GM19463 (cell line): ENCODE measurements around the gene ADAMTS16.

ENCODE experiments used
- ATAC-seq: cut with Tn5 transposase; IDR thresholded peaks from one replicate; pipeline ENCODE4 v1.9.1; 2021; ENCODE audit warnings: mild to moderate bottlenecking, moderate library complexity; ENCODE audit not compliant: unreplicated experiment

Gene ADAMTS16

DNA sequence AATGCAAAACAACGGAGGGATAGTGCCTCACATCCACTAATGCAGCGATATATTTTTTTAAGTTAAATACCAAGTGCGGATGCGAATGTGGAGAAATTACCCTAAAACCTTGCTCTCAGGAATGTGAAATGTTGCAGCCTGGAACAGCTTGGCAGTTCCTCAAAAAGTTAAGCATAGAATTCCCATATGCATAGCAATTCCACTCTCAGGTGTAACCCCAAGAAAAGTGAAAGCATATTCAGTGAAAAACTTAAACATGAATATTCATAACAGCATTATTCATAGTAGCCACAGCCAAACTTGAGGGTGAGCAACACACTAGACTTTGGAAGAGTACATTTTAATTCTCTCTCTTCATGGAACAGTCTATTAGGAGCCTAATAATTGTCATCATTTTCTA, 199.1 kb downstream of the ADAMTS16 start:
- no peak for ATAC-seq

DNA sequence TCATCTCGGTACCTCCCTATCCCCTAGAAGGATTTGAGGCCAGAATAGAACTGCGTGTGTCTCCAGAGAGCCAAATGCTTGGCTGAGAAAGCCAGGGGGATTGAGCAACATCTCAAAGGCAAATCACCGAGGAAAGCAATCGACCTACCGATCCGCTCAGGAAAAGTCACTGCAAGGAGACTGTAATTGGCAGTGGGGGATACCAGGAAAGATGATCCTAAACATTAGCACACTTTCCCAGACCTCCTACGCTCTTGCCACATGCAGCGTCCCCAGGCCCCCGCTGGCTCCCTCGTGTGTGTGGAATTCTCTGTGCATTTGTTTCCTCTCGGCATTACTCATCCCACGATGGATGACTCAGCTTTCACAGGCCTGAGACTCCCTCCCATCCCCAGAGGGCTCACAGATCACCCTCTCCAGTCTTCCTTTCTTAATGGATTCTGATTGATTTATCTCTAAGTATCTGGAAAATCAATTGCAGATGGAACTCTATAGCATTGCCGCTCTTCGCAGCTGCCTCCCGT, 200.1 kb downstream of the ADAMTS16 start:
- ATAC-seq: no peak

DNA sequence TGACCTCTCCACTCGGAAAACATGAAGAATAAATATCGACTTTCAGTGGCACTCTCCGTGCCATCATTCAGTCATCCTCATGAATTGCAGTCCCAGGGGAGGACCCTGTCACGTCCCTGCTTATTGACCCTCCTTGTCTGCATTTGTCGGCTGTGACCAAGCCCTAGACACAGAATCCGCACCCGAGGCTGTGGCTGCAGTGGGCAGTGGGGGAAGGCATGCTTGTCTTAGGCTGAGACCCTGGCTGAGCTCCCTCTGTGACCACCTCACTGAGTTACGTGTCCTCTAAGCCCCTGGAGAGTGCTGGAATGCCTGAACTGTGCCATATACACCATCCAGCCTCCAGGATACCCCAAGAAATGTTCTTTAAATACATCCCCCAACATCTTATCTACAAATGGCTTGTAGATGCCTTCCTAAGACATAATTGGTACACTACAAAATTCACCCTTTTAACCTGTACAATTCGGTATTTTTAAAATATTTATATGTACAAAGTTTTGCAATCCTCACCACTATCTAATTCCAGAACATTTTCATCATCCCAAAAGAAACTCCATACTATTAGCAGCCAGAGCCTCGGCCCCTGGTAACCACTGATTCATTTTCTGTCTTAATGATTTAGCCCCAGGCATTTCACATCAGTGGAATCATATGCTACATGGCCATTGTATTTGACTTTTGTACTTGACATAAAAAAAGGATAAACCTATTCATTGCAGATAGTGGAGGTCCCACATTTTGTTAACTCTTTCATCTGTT, 201.6 kb downstream of the ADAMTS16 start:
- ATAC-seq: no peak

DNA sequence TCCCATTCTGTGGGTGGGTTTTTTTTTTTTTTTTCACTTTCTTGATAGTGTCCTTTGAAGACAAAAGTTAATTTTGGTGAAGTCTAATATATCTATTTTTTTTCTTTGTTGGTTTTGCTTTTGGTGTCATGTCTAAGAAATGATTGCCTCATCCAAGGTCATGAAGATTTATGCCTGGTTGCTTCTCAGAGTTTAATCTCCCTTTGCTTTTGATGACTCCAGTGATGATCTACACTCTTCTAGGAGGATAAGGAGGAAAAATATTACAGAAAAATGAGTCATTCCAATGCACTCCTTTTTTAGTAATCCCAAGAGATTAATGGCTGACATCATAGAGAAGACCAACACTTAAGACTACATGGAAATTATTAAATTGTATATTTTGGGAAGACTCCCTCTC, 202.7 kb downstream of the ADAMTS16 start:
- no peak for ATAC-seq

DNA sequence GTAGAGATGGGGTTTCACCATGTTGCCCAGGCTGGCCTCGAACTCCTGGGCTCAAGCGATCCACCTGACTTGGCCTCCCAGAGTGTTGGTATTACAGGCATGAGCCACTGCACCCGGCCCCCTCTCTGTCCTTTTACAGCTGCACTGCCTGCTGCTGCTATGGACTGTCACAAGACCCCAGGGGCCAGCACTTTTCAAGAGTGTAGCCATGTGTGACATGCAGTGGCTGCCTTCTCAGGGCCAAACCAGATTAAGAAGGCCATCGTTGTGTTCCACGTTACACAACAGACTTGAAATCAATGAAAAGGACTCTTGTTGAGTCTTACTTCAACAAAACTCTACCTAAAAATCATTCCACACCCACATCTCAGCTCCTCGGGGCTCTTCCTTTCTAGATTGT, 203.4 kb downstream of the ADAMTS16 start:
- ATAC-seq: no peak

DNA sequence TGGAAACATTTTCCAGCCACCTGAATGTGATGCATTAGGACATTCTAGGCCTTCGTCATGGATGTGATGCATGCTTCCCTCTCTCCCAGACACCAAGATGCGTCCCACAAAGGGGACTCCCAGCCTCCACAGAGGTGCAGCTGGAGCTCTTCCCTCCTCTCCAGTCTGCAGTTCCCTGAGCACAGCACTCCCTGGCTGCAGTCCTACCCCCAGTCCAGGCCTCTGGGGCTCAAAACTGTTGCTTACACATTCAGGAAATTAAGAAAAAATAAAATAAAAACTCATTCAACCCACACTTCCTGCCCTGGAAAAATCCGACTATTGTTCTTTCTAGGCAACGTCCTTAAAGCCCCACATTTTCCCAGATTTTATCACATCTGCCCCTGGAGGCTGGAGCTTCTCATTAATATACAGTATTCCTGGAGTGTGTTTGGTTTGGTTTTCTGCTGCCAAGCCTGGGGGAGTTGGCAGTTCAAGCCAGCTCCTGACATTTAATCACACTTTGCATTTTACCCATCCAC, 204.0 kb downstream of the ADAMTS16 start:
- no peak for ATAC-seq

DNA sequence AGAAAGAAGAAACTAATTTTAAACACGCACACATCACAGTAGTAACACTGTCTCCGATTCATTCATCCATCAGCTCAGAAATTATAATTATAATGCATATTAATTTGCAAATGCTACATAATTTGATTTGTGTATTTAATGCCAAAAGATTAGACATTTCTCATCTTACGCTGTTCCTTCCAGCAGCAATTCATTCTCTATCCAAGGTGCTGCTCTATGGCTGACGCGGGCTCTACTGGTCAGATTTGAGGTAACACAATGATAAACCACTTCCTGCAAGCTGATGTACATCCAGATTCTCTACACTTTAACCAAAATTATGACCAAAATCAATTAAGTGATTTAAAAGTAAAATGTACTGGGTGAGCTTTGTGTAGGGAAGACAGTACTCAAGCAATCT, 204.5 kb downstream of the ADAMTS16 start:
- ATAC-seq: no peak

DNA sequence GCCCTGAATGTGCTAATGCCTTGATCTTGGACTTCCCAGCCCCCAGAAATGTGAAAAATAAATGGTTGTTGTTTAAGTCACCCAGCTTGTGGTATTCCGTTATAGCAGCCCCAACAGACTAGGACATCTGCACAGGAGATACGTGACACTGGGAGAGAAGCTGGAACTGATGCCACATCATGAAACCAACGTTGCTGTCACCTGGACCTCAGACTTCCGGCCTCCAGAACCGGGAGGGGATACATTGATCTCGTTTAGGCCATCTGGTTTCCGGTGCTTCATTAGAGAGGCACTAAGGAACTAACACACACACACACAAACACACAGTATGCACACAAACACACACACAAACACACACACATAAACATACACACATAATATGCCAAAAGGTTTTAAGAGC, 207.3 kb downstream of the ADAMTS16 start:
- ATAC-seq: no peak

DNA sequence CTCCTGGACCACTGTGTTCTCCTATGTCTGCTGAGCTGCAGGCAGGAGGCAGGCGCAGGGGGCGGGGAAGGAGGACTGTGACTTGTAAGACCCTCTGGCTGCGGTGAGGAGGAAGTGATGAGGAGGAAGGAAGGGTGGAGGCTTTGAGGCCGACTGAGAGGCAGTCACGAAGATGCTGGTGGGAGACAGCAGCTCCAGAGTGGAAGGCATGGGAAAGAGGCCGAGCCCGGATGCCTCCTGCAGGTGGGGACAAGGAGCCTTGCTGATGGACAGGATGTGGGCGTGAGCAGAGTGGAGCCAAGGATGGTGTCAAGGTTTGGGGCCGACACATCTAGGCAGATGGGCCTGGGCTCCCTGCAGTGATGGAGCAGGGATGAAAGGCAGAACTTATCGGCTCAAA, 208.0 kb downstream of the ADAMTS16 start:
- no peak for ATAC-seq

DNA sequence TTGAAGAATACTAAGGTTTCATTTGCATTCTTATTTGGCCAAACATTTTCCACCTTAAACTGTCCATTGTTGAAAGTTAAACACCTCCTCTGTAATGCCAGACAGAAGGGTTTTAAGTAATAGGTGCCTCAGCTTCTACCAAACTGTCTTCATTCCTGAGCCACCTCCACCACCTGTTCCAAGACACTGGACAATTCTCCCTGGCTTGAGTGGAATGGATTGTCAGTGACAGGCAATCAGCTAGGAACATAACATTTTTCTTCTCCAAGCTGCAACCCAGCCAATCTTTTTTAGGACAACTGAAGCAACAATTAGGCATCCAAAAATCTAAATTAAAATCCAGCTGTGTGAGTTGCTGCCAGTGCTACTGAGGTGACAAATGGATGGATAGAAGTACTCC, 208.4 kb downstream of the ADAMTS16 start:
- ATAC-seq: no peak

DNA sequence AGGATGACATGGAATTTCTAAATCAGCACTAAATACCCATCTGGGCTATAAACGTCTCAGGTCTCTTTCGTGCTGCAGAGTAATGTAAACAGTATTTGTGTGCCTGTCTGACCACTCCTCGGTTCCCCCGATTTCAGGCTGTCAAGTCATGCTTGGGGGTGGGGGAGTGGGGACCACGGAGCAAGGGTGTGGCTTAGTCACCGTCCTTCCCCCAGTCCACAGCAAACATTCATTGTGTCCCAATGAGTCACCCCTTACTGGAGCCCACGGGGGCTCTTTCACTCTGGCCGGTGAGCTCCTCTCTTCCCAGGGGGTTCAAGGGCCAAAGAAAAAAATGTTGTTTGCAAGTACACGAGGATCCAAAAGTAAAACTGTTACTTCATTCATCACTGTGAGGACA, 210.0 kb downstream of the ADAMTS16 start:
- ATAC-seq: no peak

DNA sequence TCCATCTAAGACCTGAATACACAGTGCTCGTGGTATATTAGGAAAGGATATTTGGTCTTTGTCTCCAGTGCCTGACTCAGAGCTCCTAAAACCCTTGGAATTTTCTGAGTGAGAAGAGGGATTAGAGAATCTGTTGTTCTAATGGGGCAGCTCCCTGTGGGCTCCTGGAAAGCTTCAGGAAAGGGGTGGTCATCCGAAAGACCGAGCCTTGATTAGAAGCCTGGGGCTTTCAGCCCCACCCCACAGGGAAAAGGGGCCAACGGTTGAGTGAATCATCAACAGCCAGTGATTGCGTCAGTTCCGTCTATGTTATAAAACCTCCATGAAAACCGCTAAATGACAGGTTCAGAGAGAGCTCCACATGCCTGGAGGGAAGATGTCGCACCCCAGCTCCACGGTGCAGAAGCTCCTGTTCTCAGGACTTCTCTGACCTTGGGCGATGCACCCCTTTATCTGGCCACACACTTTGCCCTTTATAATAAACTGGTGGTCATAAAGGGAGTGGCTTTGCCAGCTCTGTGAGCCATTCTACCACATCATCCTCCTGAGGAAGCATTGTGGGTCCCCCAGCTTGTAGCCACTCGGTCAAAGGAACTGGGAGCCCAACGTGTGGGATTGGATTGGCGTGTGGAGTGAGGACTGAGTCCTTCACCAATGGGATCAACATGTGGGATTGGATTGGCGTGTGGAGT, 211.3 kb downstream of the ADAMTS16 start:
- ATAC-seq: no peak

DNA sequence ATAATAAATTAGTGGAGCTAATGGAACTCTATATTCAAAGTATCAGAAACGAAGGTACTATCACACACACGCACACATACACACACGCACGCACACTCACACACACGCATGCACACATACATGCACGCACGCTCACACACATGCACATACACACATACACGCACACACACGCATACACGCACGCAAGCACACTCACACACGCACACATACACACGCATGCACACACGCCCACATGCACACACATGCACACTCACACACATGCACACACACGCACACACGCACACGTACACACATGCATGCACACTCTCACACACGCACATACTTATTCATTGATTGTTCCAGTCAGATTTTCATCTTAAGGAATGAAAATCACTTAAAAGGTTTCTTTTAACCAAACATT, 212.5 kb downstream of the ADAMTS16 start:
- no peak for ATAC-seq

DNA sequence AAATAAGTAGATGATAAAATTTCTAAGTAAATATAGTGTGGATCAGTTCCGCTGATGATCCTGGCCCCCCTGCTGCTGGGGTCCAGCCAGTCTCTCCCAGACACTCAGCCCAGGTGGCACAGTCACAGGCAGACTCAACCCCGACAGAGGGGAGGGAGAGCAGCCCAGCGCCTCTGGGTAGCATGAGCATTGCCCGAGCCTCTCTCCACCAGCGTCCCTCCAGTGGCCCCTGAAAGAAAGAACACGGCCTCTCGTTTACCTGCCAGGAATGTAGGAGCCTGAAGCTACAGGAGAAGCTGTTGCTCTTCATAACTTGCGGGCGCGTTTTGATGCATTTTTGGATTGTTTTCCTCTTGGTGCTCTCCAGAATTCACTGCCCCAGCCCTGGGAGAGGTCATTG, 213.6 kb downstream of the ADAMTS16 start:
- no peak for ATAC-seq

DNA sequence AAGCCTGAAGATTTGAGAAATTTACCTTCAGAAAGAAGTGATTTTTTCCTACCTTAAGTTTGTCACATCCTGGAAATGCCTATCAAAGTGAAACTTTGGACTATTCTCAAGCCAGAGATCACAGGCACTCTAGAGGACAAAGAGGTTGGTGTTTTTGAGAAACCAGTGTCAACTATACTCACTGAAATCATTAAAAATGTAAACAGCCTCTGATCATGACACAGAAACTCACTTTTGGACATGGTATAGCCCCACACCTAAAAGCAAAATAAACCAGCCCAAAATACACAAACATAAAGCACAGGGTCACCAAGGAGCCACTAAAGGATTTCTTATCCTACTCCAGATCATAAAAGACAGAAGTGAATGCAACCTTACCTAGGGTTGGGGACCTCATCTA, 216.6 kb downstream of the ADAMTS16 start:
- no peak for ATAC-seq

DNA sequence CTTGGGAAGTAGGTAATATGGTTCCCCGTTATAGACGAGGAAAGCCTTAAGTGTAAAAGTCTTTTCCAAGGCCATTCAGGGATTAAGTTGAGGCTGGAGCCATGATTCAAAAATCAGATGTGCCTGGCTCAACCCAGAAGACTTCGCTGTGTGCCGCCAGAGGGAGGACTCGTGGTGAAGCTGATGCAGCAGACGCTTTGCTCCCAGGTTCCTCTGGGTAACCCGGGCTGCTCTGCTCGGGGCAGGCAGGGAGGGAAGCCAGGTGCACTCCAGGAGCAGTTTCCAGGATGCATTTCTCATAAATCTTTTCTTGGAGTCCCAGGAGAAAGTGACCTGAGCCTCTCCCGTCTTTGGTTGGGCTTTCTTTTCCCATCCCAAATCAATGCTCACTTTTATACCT, 219.5 kb downstream of the ADAMTS16 start:
- ATAC-seq: no peak

DNA sequence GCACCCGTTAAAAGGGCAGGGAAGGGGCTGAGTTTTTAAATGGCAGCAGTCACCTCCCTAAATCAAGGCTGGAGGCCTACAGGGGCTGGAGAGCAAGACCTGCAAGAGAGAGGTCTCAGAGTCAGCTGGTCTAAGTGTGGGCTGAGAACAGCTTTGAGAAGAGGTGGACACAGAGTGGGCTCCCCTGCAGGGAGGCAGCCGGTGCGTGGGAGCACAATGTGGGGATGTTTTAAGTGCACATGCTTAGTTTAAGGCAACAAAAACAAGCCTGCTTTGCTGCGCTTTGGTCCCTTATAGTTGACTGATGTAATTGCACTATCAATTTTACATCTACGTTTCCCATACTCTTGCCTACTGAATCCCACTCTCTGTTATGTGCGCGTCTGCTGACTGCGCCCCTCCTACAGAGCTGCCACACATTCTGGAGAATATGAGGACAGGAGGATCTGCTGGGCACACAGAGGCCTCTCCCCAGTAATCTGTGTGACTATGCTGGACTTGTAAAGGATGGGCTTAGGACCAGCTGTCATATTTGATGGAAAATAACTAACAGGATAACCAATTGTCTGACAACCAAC, 220.3 kb downstream of the ADAMTS16 start:
- no peak for ATAC-seq

DNA sequence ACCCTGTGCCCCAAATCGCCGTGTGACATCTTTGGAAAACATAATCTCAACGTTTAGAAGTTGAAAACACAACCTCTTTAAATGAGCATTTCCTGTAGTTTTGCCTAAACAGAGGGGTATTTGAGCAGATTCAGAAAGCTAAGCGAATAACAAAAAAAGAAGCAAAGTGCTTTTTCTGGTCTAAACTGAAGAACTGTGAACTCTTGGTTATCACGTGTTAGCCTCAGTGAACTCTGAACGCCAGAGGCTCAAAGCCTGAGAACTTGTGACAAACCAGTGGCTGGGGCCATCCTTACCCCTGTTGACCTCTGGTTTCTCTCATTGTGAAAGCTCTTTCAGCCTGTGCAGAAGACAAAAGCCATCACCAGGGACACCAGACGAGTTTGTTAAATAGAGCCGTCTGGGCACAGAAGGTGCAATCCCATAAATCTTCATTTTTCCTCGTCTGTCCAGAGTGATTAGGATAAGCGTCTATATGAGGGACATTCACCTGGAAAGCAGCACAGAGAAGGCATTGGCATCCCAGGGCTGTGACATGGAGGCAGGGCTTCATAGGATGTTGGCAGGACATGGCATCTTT, 220.9 kb downstream of the ADAMTS16 start:
- no peak for ATAC-seq

DNA sequence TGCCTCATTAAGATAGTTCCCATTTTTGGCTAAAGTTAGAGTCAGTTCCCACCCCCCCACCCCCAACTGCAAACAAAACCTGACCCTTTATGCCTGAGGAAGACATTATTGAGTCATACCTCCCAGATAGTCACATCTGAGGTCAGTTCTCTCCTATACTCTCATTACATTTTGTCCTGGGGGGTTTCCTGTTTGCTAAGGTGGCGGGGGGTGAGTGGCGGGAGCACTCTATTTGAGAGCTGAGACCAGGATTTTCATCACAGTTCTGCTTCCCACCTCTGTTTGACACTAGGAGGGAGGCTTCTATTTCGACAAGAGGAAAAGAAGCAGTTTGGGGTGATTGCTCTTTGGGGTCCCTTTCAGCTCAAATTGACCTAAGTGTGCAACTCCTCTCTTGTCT, 222.9 kb downstream of the ADAMTS16 start:
- no peak for ATAC-seq

DNA sequence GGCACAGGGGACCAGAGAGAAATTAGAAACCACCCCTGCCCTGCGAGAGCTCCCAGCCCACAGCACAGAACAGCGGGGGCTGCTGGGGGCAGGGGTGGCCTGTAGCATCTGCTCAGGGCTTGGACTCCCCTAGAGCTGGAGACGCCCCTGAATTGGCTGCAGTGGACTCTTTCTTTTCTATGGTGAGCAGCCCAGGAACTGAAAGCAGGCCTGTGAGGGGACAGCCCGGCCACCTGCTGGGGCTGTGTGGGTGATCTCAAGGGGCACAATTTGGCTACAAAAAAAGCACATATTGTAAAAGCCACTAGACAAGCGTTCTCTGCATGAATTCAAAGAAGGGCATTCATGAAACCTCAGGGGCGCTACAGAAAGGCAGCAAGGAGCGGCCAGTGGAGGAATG, 224.8 kb downstream of the ADAMTS16 start:
- ATAC-seq: peak; percentile 64

DNA sequence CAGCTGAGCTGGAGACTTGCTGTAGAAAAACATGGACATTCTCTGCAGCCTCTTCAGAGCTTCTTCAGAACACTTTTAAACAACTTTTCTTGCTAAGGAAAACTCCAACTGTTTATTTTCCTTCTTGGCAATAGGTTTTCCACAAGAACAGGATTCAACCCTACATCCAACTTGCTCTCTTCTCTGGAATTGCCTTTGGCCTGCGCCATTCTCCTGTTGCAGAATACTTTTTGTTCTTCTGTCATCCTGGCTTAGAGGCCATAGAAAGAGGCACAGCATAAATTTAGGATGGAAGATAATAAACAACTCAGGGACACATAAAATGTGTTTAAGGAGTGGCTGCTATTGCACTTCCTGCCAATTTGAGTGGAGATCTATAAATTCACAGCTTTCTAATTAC, 227.6 kb downstream of the ADAMTS16 start:
- ATAC-seq: no peak
